GM12878 (cell line): ENCODE results near the gene INHBB. TPM values are rescaled to one million over a fixed set of nuclear protein-coding genes. Genes with fewer than 3 reads are reported as not detected.

Source experiments
- ATAC-seq: fragments of 200-7000 bp; cut with Tn5 transposase; 3 replicates; pipeline ENCODE4 v1.9.1; 2020; ENCODE audit warnings: mild to moderate bottlenecking, moderate library complexity
- BruUV-seq: library from RNA; stranded (reverse); fragments of 400-500 nt; replicated peaks from 2 replicates; lab custom pipeline; 2021; lab: Mats Ljungman, UMichigan
- CTCF ChIA-PET: fragments of 300-600 bp; sonication (Branson Sonifier 250); formaldehyde crosslinking; extraction: SDS; loops from one replicate; lab custom pipeline; 2021; ENCODE audit warnings: inconsistent platforms; lab: Yijun Ruan, JAX
- POLR2A ChIA-PET: fragments of 350-600 bp; formaldehyde crosslinking; extraction: SDS; loops from one replicate; lab custom pipeline; 2021; ENCODE audit warnings: inconsistent platforms; lab: Charles Lee
- RAD21 ChIA-PET: fragments of 300-600 bp; sonication (Branson Sonifier 250); formaldehyde crosslinking; loops from one replicate; lab custom pipeline; 2023; ENCODE audit warnings: antibody characterized with exemption; ENCODE audit not compliant: unreplicated experiment; lab: Charles Lee
- SMC1A ChIA-PET: fragments of 300-600 bp; sonication (Branson Sonifier 250); formaldehyde crosslinking; loops from one replicate; lab custom pipeline; 2023; ENCODE audit not compliant: unreplicated experiment, uncharacterized antibody; lab: Charles Lee
- DNase-seq: peaks from one replicate; pipeline ENCODE4 v3.0.0-alpha.2; 2011; ENCODE audit warnings: low read depth, low spot score
- FAIRE-seq: peaks from 3 replicates; lab custom pipeline; 2011; peaks lifted over from hg19 to GRCh38; lab: Jason Lieb, UNC
- H2AFZ ChIP-seq: 2 replicates; pipeline ENCODE4 v1.6.0; 2011; ENCODE audit warnings: low read depth, low read length, control low read depth; ENCODE audit not compliant: control insufficient read depth
- H3K27ac ChIP-seq: 2 replicates; pipeline ENCODE4 v1.5.1; 2011; ENCODE audit warnings: control low read depth; ENCODE audit not compliant: control insufficient read depth, insufficient read depth
- H3K27me3 ChIP-seq, 2 experiments: replicated peaks in 1 of 2; 2 replicates each; pipeline versions ENCODE4 v1.6.0 to v1.6.1; 2011; ENCODE audit warnings: low read length in 1 of 2; ENCODE audit not compliant: control insufficient read depth in 2 of 2, insufficient read depth in 2 of 2
- H3K36me3 ChIP-seq, 2 experiments: 2 replicates each; pipeline ENCODE4 v1.5.1; 2011; ENCODE audit warnings: low read length in 1 of 2; ENCODE audit not compliant: control insufficient read depth in 2 of 2, insufficient read depth in 2 of 2
- H3K4me1 ChIP-seq: 2 replicates; pipeline ENCODE4 v1.6.1; 2011; ENCODE audit warnings: mild to moderate bottlenecking, low read length, moderate library complexity, mixed read lengths; ENCODE audit not compliant: control insufficient read depth, insufficient read depth
- H3K4me2 ChIP-seq: 2 replicates; pipeline ENCODE4 v1.6.0; 2011; ENCODE audit warnings: control low read depth; ENCODE audit not compliant: control insufficient read depth, insufficient read depth
- H3K4me3 ChIP-seq: fragments of 200-600 bp; sonication (generic); 2 replicates; pipeline ENCODE4 v1.5.1; 2016
- H3K79me2 ChIP-seq: 2 replicates; pipeline ENCODE4 v1.6.0; 2011; ENCODE audit warnings: low read length; ENCODE audit not compliant: control insufficient read depth, insufficient read depth
- H3K9ac ChIP-seq: 2 replicates; pipeline ENCODE4 v1.8.0; 2011; ENCODE audit warnings: low read length, control low read depth, mixed read lengths; ENCODE audit not compliant: control insufficient read depth, insufficient read depth
- H3K9me3 ChIP-seq: replicated peaks from 3 replicates; pipeline ENCODE4 v1.5.1; 2011; ENCODE audit warnings: mild to moderate bottlenecking, low read length; ENCODE audit not compliant: control insufficient read depth, insufficient read depth
- H4K20me1 ChIP-seq: 2 replicates; pipeline ENCODE4 v1.6.0; 2011; ENCODE audit not compliant: control insufficient read depth, insufficient read depth
- CHD2 ChIP-seq: IDR thresholded peaks from 2 replicates; pipeline ENCODE4 v1.6.1; 2011; ENCODE audit warnings: low read depth, low read length, improper control_type of control experiment, borderline replicate concordance
- ESRRA ChIP-seq: IDR thresholded peaks from 2 replicates; pipeline ENCODE4 v1.6.1; 2012; ENCODE audit warnings: mild to moderate bottlenecking, low read length, improper control_type of control experiment
- KDM1A ChIP-seq: fragments of 200-600 bp; sonication (generic); IDR thresholded peaks from 2 replicates; pipeline ENCODE4 v1.6.1; 2016; ENCODE audit warnings: borderline replicate concordance
- LARP7 ChIP-seq: fragments of 450-650 bp; IDR thresholded peaks from 2 replicates; pipeline ENCODE4 v1.6.1; 2017; ENCODE audit warnings: mild to moderate bottlenecking
- PAX8 ChIP-seq: fragments of 450-650 bp; IDR thresholded peaks from 2 replicates; pipeline ENCODE4 v1.6.1; 2017; ENCODE audit warnings: mild to moderate bottlenecking, moderate library complexity
- PBX3 ChIP-seq: IDR thresholded peaks from 2 replicates; pipeline ENCODE4 v1.6.1; 2011; ENCODE audit warnings: mild to moderate bottlenecking, low read depth, low read length, moderate library complexity; ENCODE audit not compliant: insufficient replicate concordance
- SMAD1 ChIP-seq: fragments of 450-650 bp; IDR thresholded peaks from 2 replicates; pipeline ENCODE4 v1.6.1; 2018; ENCODE audit warnings: mild to moderate bottlenecking, low read depth; ENCODE audit not compliant: partially characterized antibody
- SMAD5 ChIP-seq: IDR thresholded peaks from 2 replicates; pipeline ENCODE4 v1.6.1; 2016; ENCODE audit warnings: antibody characterized with exemption, low read depth
- SUPT20H ChIP-seq: IDR thresholded peaks from 2 replicates; pipeline ENCODE4 v1.6.1; 2011; ENCODE audit warnings: low read depth, mild to moderate bottlenecking, low read length, moderate library complexity, borderline replicate concordance; ENCODE audit not compliant: control insufficient read depth
- ZBTB11 ChIP-seq: fragments of 450-650 bp; formaldehyde crosslinking; IDR thresholded peaks from 2 replicates; pipeline ENCODE4 v1.5.0; 2022; ENCODE audit warnings: mild to moderate bottlenecking, missing genetic modification characterization
- ZNF217 ChIP-seq: fragments of 450-650 bp; IDR thresholded peaks from 2 replicates; pipeline ENCODE4 v1.6.1; 2017; ENCODE audit warnings: antibody characterized with exemption, mild to moderate bottlenecking
- WGBS: methylation state at CpG from one replicate; pipeline ENCODE4 v1.1.6; 2016; ENCODE audit warnings: low lambda C conversion rate; ENCODE audit not compliant: insufficient replicate concordance, insufficient coverage; ENCODE audit errors: missing lambda C conversion rate; 5-methylcytosine and 5-hydroxymethylcytosine counted together
- in situ Hi-C: fragments of 300-500 bp; cut with MboI; formaldehyde crosslinking; loops from 9 replicates; pipeline ENCODE4 v1.14.3; 2018; ENCODE audit warnings: mixed read lengths
- intact Hi-C: fragments of 100-400 bp; cut with micrococcal nuclease; formaldehyde crosslinking; loops from one replicate; pipeline ENCODE4 v1.14.2; 2022; ENCODE audit not compliant: unreplicated experiment
- polyA plus RNA-seq, 11 experiments: library from polyadenylated mRNA; depleted of rRNA in 4 of 11; unstranded in 6 of 11; stranded (reverse) in 5 of 11; fragments of >200 nt; fragmentation: Nextera tagmentation in 4 of 11; fragmentation: Illumina TruSeq in 1 of 11; extraction: Ambion mirVana in 4 of 11; extraction: Trizol in 1 of 11; gene quantifications; 1 replicate in 1 of 11; 2 replicates in 10 of 11; pipeline versions ENCODE4 v1.2.1 to v1.2.3, GENCODE V29; 2011 to 2016; ENCODE audit warnings: inconsistent platforms in 2 of 11, missing spikeins in 2 of 11, low read depth in 1 of 11
- total RNA-seq, 4 experiments: library from RNA; depleted of rRNA in 3 of 4; stranded (reverse); fragments of >200 nt in 3 of 4; fragmentation: Illumina TruSeq in 1 of 4; extraction: Trizol in 1 of 4; gene quantifications; 2 replicates each; pipeline versions ENCODE4 v1.2.1 to v1.2.3, GENCODE V29; 2013 to 2021
- TF ChIP-seq, protein P1 (sequence below): fragments of 450-650 bp; IDR thresholded peaks from 2 replicates; pipeline ENCODE4 v1.6.1; 2018; ENCODE audit warnings: borderline replicate concordance, mild to moderate bottlenecking; ENCODE audit not compliant: partially characterized antibody

The INHBB gene
- total and polyA plus RNA-seq, 10 of the 15 experiments (the other 5 are each of a cell fraction or from before 2014, with no cell fraction given) = 0.05 TPM; not detected in 9

DNA sequence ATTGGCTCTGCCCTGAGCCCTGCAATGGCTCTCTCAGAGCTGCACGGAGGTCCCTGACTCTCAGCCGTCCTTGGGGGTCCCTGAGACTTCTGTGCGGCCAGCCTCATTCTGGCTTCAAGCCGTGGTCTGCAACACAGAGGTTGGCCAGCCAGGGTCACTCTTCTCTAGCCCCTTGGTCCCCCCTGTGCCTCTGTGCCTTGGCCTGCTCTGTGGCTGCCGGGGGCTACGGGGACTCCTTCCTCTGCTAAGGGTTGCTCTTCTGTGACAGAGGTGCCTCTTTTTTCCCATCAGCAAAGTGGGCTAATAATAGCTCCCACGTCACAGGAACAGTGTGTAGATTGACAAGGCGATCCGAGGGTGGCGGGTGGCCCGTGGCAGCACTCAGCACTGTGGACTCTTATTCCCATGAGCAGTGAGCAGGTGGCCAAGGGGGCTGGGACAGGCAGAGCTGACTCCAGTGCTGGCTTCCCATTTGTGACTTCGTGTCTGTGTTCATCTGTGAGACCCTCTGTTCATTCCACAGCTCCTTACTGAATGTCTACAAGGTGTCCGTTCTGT, 19.4 kb downstream of the INHBB start (continued):
- TF ChIP-seq, protein P1, sequence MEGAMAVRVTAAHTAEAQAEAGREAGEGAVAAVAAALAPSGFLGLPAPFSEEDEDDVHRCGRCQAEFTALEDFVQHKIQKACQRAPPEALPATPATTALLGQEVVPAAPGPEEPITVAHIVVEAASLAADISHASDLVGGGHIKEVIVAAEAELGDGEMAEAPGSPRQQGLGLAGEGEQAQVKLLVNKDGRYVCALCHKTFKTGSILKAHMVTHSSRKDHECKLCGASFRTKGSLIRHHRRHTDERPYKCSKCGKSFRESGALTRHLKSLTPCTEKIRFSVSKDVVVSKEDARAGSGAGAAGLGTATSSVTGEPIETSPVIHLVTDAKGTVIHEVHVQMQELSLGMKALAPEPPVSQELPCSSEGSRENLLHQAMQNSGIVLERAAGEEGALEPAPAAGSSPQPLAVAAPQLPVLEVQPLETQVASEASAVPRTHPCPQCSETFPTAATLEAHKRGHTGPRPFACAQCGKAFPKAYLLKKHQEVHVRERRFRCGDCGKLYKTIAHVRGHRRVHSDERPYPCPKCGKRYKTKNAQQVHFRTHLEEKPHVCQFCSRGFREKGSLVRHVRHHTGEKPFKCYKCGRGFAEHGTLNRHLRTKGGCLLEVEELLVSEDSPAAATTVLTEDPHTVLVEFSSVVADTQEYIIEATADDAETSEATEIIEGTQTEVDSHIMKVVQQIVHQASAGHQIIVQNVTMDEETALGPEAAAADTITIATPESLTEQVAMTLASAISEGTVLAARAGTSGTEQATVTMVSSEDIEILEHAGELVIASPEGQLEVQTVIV = no peak
- TF ChIP-seq CHD2 (no peak), PAX8 (no peak)

- no peak for FAIRE-seq
- Histone ChIP-seq H2AFZ (no peak overlapping the region), H3K27me3 (peaks cover 0 to 5% of the 10 kb centered on the region in 2 experiments; a peak in 2 of 4 replicates), H3K4me1 (no peaks in the 10 kb centered on the region), H3K9me3 (no peaks in the 10 kb centered on the region), H4K20me1 (no peaks in the 10 kb centered on the region), H3K4me2 (no peak overlapping the region), H3K36me3 (no peaks in the 10 kb centered on the region), H3K27ac (no peak overlapping the region), H3K79me2 (no peaks in the 10 kb centered on the region), H3K4me3 (no peak overlapping the region), H3K9ac (no peak overlapping the region)
- intact Hi-C loops (no loop called here), in situ Hi-C loops (no loop called here)
- ChIA-PET CTCF (no interaction called here), RAD21 (no interaction called here), SMC1A (no interaction called here), POLR2A (interaction anchor here (0.8 kb wide), 1 partner anchor 73 kb away, joined by 3 read pairs; no protein-coding TSS in a partner anchor)
- WGBS = 53% methylated on average over 11 of the region's 11 CpGs
- TF ChIP-seq PBX3 = no peak
- TF ChIP-seq ZNF217 = no peak
- no peak for TF ChIP-seq ESRRA
- TF ChIP-seq SUPT20H = no peak
- TF ChIP-seq KDM1A = no peak
- no peak for TF ChIP-seq SMAD5
- no peak for TF ChIP-seq ZBTB11
- TF ChIP-seq LARP7 = no peak
- no peak for TF ChIP-seq SMAD1
- no peak for ATAC-seq
- BruUV-seq = no TSS peak
- no peak for DNase-seq
These were observed 20.8 kb downstream of the INHBB start for GRCh38 chr2:120366698-120367097.
